Measurements from ENCODE around the gene FRS2. TPM values are rescaled to one million over a fixed set of nuclear protein-coding genes. Genes with fewer than 3 reads are reported as not detected.

The FRS2 gene
- total RNA-seq, 6 donors from 2014 or later: 14.3 to 54.1 (median 24.7) TPM

DNA sequence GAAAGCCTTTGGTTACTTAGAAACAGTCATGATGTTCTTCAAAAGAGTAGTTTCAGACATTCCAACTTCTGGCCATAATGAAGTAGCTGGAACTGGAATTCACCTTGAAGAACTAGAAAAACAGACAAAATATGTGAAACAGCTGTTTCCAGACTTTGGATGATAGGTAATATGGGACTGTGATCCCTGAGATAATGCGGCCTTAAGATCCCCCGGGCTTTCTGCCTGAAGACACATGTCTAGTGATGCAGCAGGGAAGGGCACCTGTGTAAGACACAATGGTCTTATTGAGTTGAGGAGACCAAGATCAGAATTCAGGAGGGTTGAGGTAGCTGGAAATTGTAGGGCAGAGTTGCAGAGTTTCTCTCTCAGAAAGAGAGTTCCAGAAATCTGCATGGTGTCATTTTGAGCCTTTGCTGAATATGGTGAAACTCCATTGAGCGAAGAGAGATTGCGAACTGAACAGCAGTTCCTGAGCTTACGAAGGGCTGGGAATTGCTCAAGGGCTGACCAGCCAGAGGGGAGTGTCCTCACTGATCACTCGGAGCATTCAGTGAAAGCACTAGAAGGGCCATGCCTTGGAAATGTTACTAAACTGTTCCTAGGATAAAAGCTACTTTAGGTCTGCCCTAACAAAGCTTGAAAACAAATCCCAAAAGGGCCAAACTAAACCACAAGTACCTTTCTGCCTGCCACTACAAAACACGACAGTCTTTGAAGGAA, 41.7 kb upstream of the FRS2 start:
- TF ChIP-seq, protein P1, sequence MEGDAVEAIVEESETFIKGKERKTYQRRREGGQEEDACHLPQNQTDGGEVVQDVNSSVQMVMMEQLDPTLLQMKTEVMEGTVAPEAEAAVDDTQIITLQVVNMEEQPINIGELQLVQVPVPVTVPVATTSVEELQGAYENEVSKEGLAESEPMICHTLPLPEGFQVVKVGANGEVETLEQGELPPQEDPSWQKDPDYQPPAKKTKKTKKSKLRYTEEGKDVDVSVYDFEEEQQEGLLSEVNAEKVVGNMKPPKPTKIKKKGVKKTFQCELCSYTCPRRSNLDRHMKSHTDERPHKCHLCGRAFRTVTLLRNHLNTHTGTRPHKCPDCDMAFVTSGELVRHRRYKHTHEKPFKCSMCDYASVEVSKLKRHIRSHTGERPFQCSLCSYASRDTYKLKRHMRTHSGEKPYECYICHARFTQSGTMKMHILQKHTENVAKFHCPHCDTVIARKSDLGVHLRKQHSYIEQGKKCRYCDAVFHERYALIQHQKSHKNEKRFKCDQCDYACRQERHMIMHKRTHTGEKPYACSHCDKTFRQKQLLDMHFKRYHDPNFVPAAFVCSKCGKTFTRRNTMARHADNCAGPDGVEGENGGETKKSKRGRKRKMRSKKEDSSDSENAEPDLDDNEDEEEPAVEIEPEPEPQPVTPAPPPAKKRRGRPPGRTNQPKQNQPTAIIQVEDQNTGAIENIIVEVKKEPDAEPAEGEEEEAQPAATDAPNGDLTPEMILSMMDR (IDR thresholded peaks at IDR 0.05): no peak
- no peak for TF ChIP-seq EP300 (IDR thresholded peaks at IDR 0.05)
- no peak for TF ChIP-seq POLR2AphosphoS5 (IDR thresholded peaks at IDR 0.05)
- no peak for TF ChIP-seq POLR2A (IDR thresholded peaks at IDR 0.05)
- WGBS, 2 donors: 83 to 91% methylated on average over 7 of the region's 7 CpGs
- ATAC-seq (ENCODE audit: low FRiP score in 2 of 2) (no peak), DNase-seq (no peak)
- Histone ChIP-seq H3K36me3 (no peaks in the 10 kb centered on the region), H3K4me3 (no peak overlapping the region), H3K27ac (no peak overlapping the region), H3K9me3 (no peaks in the 10 kb centered on the region), H3K27me3 (no peaks in the 10 kb centered on the region), H3K4me1 (no peaks in the 10 kb centered on the region)

DNA sequence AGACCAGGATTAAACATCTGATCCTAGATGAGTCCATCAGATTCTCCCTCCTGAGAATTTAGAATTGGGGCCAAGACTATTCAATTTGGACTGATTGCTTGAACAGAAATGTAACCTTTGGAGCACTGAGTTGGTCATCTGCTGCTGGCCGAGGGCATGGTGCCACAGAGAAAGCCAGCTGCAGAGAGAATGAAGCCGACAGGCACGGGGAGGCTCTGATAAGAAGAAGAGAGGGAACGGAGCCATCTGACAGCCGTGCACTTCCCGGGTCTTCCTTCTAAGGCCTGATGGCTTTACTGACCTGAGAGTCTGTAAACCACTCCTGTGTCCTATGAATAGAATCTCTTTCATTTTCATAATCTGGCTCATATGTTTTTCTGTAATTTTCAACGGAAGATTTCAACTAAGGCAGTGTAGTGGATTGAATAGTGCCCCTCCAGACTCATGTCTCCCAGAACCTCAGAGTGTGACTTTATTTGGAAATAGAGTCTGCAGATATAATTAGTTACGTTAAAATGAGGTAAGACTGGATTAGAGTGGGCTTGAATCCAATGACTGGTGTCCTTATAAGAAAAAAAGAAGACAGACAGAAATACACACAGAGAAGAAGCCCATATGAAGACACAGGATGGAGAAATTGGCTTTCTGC, 39.1 kb upstream of the FRS2 start:
- Histone ChIP-seq H3K4me3 (no peak overlapping the region), H3K27me3 (no peaks in the 10 kb centered on the region), H3K27ac (no peak overlapping the region), H3K4me1 (no peaks in the 10 kb centered on the region), H3K9me3 (no peaks in the 10 kb centered on the region), H3K36me3 (no peaks in the 10 kb centered on the region)
- TF ChIP-seq, protein P1 (IDR thresholded peaks at IDR 0.05): no peak
- no peak for TF ChIP-seq POLR2A (IDR thresholded peaks at IDR 0.05)
- TF ChIP-seq EP300 (IDR thresholded peaks at IDR 0.05): no peak
- TF ChIP-seq POLR2AphosphoS5 (IDR thresholded peaks at IDR 0.05): no peak
- WGBS, 2 donors: 84 to 87% methylated on average over 8 of the region's 8 CpGs
- DNase-seq (no peak), ATAC-seq (ENCODE audit: low FRiP score in 2 of 2) (no peak)

DNA sequence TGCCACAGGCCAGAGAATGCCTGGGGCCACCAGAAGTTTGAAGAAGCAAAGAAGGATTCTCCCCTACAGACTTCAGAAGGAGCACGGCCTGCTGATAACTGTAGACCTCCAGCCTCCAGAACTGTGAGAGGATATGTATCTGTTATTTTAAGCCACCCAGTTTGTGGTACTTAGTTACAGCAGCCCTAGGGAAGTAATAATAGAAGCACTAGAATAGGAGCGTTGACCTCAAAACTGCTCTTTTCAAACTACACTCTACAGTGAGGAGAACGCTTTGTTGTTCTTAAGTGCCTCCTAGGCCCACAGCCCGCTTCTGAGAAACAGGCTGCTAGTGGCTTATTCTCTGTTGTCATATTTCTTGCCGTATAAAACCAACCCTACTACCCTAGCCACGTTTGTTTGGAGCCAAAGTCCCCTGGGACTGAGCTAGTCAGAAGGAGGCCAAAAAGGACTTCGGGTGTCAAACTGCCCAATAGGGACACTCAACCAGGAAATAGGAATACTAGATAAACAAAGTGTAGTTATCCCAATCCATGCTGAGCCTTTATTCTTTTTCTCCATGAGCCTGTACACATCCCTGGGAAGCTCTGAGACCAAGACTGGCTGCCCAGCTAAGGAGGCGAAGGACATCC, 38.5 kb upstream of the FRS2 start:
- no peak overlapping the region for H3K27ac ChIP-seq
- no peaks in the 10 kb centered on the region for H3K27me3 ChIP-seq
- H3K4me3 ChIP-seq: no peak overlapping the region
- ATAC-seq (ENCODE audit: low FRiP score in 2 of 2) (no peak), DNase-seq (no peak)
- H3K4me1 ChIP-seq: no peaks in the 10 kb centered on the region
- WGBS, 2 donors: 81% methylated on average over 8 of the region's 8 CpGs
- no peaks in the 10 kb centered on the region for H3K9me3 ChIP-seq
- TF ChIP-seq POLR2AphosphoS5 (IDR thresholded peaks at IDR 0.05) (no peak), POLR2A (IDR thresholded peaks at IDR 0.05) (no peak), EP300 (IDR thresholded peaks at IDR 0.05) (no peak)
- TF ChIP-seq, protein P1 (IDR thresholded peaks at IDR 0.05): no peak
- no peaks in the 10 kb centered on the region for H3K36me3 ChIP-seq

DNA sequence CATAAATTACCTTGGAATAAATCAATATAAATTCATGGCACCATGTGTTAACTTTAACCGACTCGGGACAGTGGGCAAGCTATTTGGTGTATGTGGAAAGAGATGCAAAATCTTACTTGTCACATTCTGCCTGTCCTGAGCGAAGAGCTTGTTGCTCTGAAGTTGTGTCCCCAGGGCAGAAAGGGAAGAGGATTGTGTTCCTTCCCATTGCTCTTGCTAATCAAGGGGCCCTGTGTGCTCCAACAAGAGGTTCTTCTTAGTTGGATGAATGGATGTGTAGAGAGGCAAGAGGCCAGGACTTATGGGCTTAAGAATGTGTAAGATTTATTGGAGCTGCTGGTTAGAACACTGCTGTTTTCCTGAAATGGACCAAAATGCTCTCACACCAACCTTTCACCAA, 36.5 kb upstream of the FRS2 start:
- no peak for ATAC-seq (ENCODE audit: low FRiP score in 2 of 2)
- Histone ChIP-seq H3K27ac (no peak overlapping the region), H3K9me3 (no peaks in the 10 kb centered on the region), H3K27me3 (no peaks in the 10 kb centered on the region), H3K4me1 (no peaks in the 10 kb centered on the region), H3K36me3 (no peaks in the 10 kb centered on the region), H3K4me3 (no peak overlapping the region)
- 93 to 96% methylated on average over 3 of the region's 3 CpGs for WGBS, 2 donors
- DNase-seq: no peak
- TF ChIP-seq EP300 (IDR thresholded peaks at IDR 0.05) (no peak), POLR2AphosphoS5 (IDR thresholded peaks at IDR 0.05) (no peak), POLR2A (IDR thresholded peaks at IDR 0.05) (no peak)
- TF ChIP-seq, protein P1 (IDR thresholded peaks at IDR 0.05): no peak
